ENCODE data around the gene DLX5.

- no peak for TF ChIP-seq GATA2 (IDR thresholded peaks at IDR 0.05; ENCODE audit: low read depth, low read length)
- no peak for TF ChIP-seq GATA3 (IDR thresholded peaks at IDR 0.05; ENCODE audit: low read depth, low read length)
These were observed 12.1 kb downstream of the DLX5 start for GRCh38 chr7:97012365-97013133.

All from SH-SY5Y (cell line).